ENCODE measurements around the gene ZNF532. TPM values are rescaled to one million over a fixed set of nuclear protein-coding genes. Genes with fewer than 3 reads are reported as not detected.

The ZNF532 gene
- total and polyA plus RNA-seq, 2 donors (not counting 3 experiments of a cell fraction or from before 2014, with no cell fraction given) = 42.3 to 70.1 TPM

GRCh38 chr18:58901783-58902182 lies 37.1 kb downstream of the ZNF532 start:
- no peaks in the 10 kb centered on the region for H3K4me1 ChIP-seq (ENCODE audit: control insufficient read depth, extremely low read depth, insufficient read depth, low read length)
- no peaks in the 10 kb centered on the region for H3K79me2 ChIP-seq (ENCODE audit: control insufficient read depth, insufficient read depth, low read length)
- H3K9ac ChIP-seq (replicated peaks; ENCODE audit: extremely low read depth, insufficient read depth, low read length) = no peak overlapping the region
- H3K9me1 ChIP-seq (replicated peaks; ENCODE audit: control insufficient read depth, extremely low read depth, insufficient read depth, low read length) = no peaks in the 10 kb centered on the region
- H3K27me3 ChIP-seq (ENCODE audit: control insufficient read depth in 2 of 2, insufficient read depth in 2 of 2, low read length in 2 of 2) = no peaks in the 10 kb centered on the region
- intact Hi-C loops (cut with micrococcal nuclease) = no loop called here
- peaks cover 3 to 4% of the 10 kb centered on the region in 2 experiments for H3K36me3 ChIP-seq (ENCODE audit: control insufficient read depth in 2 of 2, extremely low read depth in 1 of 2, insufficient read depth in 2 of 2, low read length in 2 of 2)
- no peak for FAIRE-seq
- no TSS peak for BruUV-seq (replicated peaks)
- TF ChIP-seq GATA2 (IDR thresholded peaks at IDR 0.05; ENCODE audit: insufficient read depth, insufficient read length, low read depth, low read length) (no peak), MYC (IDR thresholded peaks at IDR 0.05; ENCODE audit: low read depth, low read length) (no peak), FOS (IDR thresholded peaks at IDR 0.05; ENCODE audit: borderline replicate concordance, insufficient read depth, low read length) (no peak), POLR2A (IDR thresholded peaks at IDR 0.05; ENCODE audit: low read depth, low read length) (no peak), MAX (IDR thresholded peaks at IDR 0.05; ENCODE audit: insufficient read depth, insufficient read length) (no peak), JUN (IDR thresholded peaks at IDR 0.05; ENCODE audit: borderline replicate concordance, insufficient read depth, insufficient read length, low read depth) (no peak), POLR2AphosphoS5 (IDR thresholded peaks at IDR 0.05; ENCODE audit: insufficient read depth, low read depth, low read length) (no peak), EZH2 (IDR thresholded peaks at IDR 0.05; ENCODE audit: borderline replicate concordance, low read depth, low read length, severe bottlenecking) (no peak)
- TF ChIP-seq, protein P1, sequence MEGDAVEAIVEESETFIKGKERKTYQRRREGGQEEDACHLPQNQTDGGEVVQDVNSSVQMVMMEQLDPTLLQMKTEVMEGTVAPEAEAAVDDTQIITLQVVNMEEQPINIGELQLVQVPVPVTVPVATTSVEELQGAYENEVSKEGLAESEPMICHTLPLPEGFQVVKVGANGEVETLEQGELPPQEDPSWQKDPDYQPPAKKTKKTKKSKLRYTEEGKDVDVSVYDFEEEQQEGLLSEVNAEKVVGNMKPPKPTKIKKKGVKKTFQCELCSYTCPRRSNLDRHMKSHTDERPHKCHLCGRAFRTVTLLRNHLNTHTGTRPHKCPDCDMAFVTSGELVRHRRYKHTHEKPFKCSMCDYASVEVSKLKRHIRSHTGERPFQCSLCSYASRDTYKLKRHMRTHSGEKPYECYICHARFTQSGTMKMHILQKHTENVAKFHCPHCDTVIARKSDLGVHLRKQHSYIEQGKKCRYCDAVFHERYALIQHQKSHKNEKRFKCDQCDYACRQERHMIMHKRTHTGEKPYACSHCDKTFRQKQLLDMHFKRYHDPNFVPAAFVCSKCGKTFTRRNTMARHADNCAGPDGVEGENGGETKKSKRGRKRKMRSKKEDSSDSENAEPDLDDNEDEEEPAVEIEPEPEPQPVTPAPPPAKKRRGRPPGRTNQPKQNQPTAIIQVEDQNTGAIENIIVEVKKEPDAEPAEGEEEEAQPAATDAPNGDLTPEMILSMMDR (IDR thresholded peaks at IDR 0.05; ENCODE audit: extremely low read depth in 1 of 2, insufficient read depth in 1 of 2, low read depth in 1 of 2, low read length in 2 of 2) = no peak
- dilution Hi-C loops (cut with MboI; ENCODE audit: extremely low pct_ligation_motif_present, low sequenced_read_pairs) = no loop called here
- ChIA-PET POLR2A (no interaction called here), CTCF (interaction anchor here (2.0 kb wide), 1 partner anchor 11 kb away, joined by 7 read pairs; no protein-coding TSS in a partner anchor)
- H3K4me2 ChIP-seq (ENCODE audit: insufficient read depth, low read length) = no peak overlapping the region
- H4K20me1 ChIP-seq (replicated peaks; ENCODE audit: control insufficient read depth, extremely low read depth, insufficient read depth, low read length) = no peaks in the 10 kb centered on the region
- no peak overlapping the region for H3K4me3 ChIP-seq (replicated peaks in 1 of 3; ENCODE audit: insufficient read depth in 1 of 3, low read depth in 1 of 3, low read length in 3 of 3)
- no peak overlapping the region for H2AFZ ChIP-seq (ENCODE audit: low read depth, low read length)
- no peaks in the 10 kb centered on the region for H3K9me3 ChIP-seq (replicated peaks; ENCODE audit: control insufficient read depth, insufficient read depth, low read length)
- no peak overlapping the region for H3K27ac ChIP-seq (ENCODE audit: insufficient read depth, low read depth, low read length)
- no peak for DNase-seq (ENCODE audit: low read depth, low spot score)
